Measurements from ENCODE around the gene KCTD2. TPM values are rescaled to one million over a fixed set of nuclear protein-coding genes. Genes with fewer than 3 reads are reported as not detected.

The KCTD2 gene
- total and polyA plus RNA-seq, 2 of the 13 experiments (the other 11 are each of a cell fraction or from before 2014, with no cell fraction given), result 28.3 to 32.6 TPM

GRCh38 chr17:75090871-75091854 is 44.1 kb downstream of the KCTD2 start (continued):
- 0 out of 2 replicates have a peak, but pooled peaks have one; percentile 13 for TF ChIP-seq ZFP1 (CRISPR knock-in tag; IDR thresholded peaks at IDR 0.05)
- peak in 1 of 2 experiments; percentile 60; a peak in 1 of 4 replicates for TF ChIP-seq HMGXB4 (CRISPR knock-in tag; IDR thresholded peaks at IDR 0.05; ENCODE audit: borderline replicate concordance in 1 of 2, low read depth in 1 of 2)
- no peak for TF ChIP-seq ZUFSP (CRISPR knock-in tag; IDR thresholded peaks at IDR 0.05; ENCODE audit: borderline replicate concordance)
- TF ChIP-seq XRCC5 (optimal IDR thresholded peaks at IDR 0.05; ENCODE audit: low read length), result peak; percentile 87
- no peak for TF ChIP-seq ARID3A (IDR thresholded peaks at IDR 0.05; ENCODE audit: low read depth, low read length)
- 0 out of 2 replicates have a peak, but pooled peaks have one; percentile 61 for TF ChIP-seq ZNF136 (CRISPR knock-in tag; IDR thresholded peaks at IDR 0.05; ENCODE audit: low read depth)
- TF ChIP-seq PRMT3 (CRISPR knock-in tag; IDR thresholded peaks at IDR 0.05; ENCODE audit: borderline replicate concordance, low read depth), result no peak
- peak; percentile 97 for TF ChIP-seq NR2F6 (IDR thresholded peaks at IDR 0.05)
- peak; percentile 99 for TF ChIP-seq NR2F6 (CRISPR knock-in tag; IDR thresholded peaks at IDR 0.05)
- no peak; the same call in 1 of the 2 replicates for TF ChIP-seq ZNF749 (CRISPR knock-in tag; IDR thresholded peaks at IDR 0.05; ENCODE audit: borderline replicate concordance)
- peak; percentile 50; the same call in 1 of the 2 replicates for TF ChIP-seq SAFB2 (CRISPR knock-in tag; IDR thresholded peaks at IDR 0.05; ENCODE audit: borderline replicate concordance, low read depth)
- TF ChIP-seq NR2C2 (CRISPR knock-in tag; IDR thresholded peaks at IDR 0.05; ENCODE audit: borderline replicate concordance), result peak; percentile 81; the same call in 1 of the 2 replicates
- TF ChIP-seq MAFF (IDR thresholded peaks at IDR 0.05; ENCODE audit: low read depth, low read length), result no peak
- TF ChIP-seq PHF21A (CRISPR knock-in tag; IDR thresholded peaks at IDR 0.05), result peak; percentile 95
- peak; percentile 79; the same call in 1 of the 2 replicates for TF ChIP-seq SMAD3 (CRISPR knock-in tag; IDR thresholded peaks at IDR 0.05)
- peak; percentile 45; the same call in 1 of the 2 replicates for TF ChIP-seq PRDM10 (CRISPR knock-in tag; IDR thresholded peaks at IDR 0.05; ENCODE audit: low read depth)
- no peak for TF ChIP-seq NONO (IDR thresholded peaks at IDR 0.05)
- peak; percentile 83 for TF ChIP-seq NONO (CRISPR knock-in tag; conservative IDR thresholded peaks at IDR 0.05)
- TF ChIP-seq NCOA2 (CRISPR knock-in tag; IDR thresholded peaks at IDR 0.05), result peak; percentile 72; the same call in 1 of the 2 replicates

Measured in HepG2 (cell line).